Activated B cell treated with CpG ODN at 0.5 μM for 24 hours (primary cell): ENCODE data around the gene SPACA4. TPM values are rescaled to one million over a fixed set of nuclear protein-coding genes. Genes with fewer than 3 reads are reported as not detected.

Experiments
- ATAC-seq: fragments of 200-7000 bp; cut with Tn5 transposase; one replicate; pipeline ENCODE4 v1.10.0; 2021; ENCODE audit warnings: low read depth, mild to moderate bottlenecking, moderate library complexity
- CTCF ChIA-PET: fragments of 350-600 bp; sonication (Branson Sonifier 250); formaldehyde crosslinking; loops from one replicate; lab custom pipeline; 2021; ENCODE audit warnings: antibody characterized with exemption; lab: Charles Lee
- POLR2A ChIA-PET: fragments of 350-600 bp; sonication (Branson Sonifier 250); formaldehyde crosslinking; loops from one replicate; lab custom pipeline; 2021; ENCODE audit warnings: antibody characterized with exemption; lab: Charles Lee
- DNase-seq: peaks from one replicate; pipeline ENCODE4 v3.0.0; 2022
- H3K27ac Mint-ChIP-seq: one replicate; pipeline ENCODE4 v1.8.0; 2020; ENCODE audit warnings: mixed read lengths
- H3K27me3 Mint-ChIP-seq: one replicate; pipeline ENCODE4 v1.8.0; 2021; ENCODE audit warnings: mixed read lengths
- H3K36me3 Mint-ChIP-seq: one replicate; pipeline ENCODE4 v1.8.0; 2021; ENCODE audit warnings: low read depth, mixed read lengths
- H3K4me1 Mint-ChIP-seq: one replicate; pipeline ENCODE4 v1.8.0; 2021; ENCODE audit warnings: mixed read lengths
- H3K4me3 Mint-ChIP-seq: one replicate; pipeline ENCODE4 v1.8.0; 2020; ENCODE audit warnings: mild to moderate bottlenecking, mixed read lengths
- H3K9me3 Mint-ChIP-seq: one replicate; pipeline ENCODE4 v1.8.0; 2020; ENCODE audit warnings: mixed read lengths
- CTCF ChIP-seq: fragments of 200-600 bp; IDR thresholded peaks from one replicate; pipeline ENCODE4 v1.8.0; 2022; ENCODE audit warnings: antibody characterized with exemption, mild to moderate bottlenecking
- intact Hi-C: fragments of 100-400 bp; cut with micrococcal nuclease; formaldehyde crosslinking; loops from one replicate; pipeline ENCODE4 v1.15.1; 2024
- total RNA-seq: library from RNA; stranded (reverse); gene quantifications from 2 replicates; pipeline ENCODE4 v1.2.3, GENCODE V29; 2022

SPACA4 gene
- total RNA-seq, 1 donor from 2014 or later: not detected

GRCh38 chr19:48603001-48603400 is 3.5 kb upstream of the SPACA4 start:
- Mint-ChIP-seq H3K27ac (no peak overlapping the region), H3K27me3 (no peaks in the 10 kb centered on the region), H3K36me3 (no peaks in the 10 kb centered on the region), H3K4me1 (no peaks in the 10 kb centered on the region), H3K9me3 (no peaks in the 10 kb centered on the region), H3K4me3 (no peak overlapping the region)
- intact Hi-C loops: no loop called here
- ATAC-seq (no peak), DNase-seq (no peak)
- TF ChIP-seq CTCF: no peak
- ChIA-PET POLR2A (no interaction called here), CTCF (no interaction called here)

DNA sequence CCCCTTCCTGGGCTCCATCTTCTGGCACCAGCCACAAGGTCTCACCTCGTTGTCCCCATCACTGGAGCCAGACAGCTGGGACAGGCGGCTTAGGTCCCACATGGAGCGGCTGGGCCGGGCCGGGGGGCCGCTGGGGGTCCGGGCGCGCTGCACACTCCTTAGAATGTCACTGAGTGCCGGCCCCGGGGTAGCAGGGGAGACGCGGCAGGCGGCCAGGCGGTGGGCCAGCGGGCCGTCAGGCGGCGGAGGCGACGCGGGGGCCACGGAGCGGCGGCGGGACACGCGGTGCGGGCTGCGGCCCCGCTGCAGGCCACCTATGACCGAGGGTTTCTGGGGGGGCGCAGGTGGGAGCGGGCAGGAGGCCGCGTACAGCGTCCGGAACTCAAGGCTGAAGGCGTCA is 3.1 kb upstream of the SPACA4 start:
- CTCF ChIA-PET: no interaction called here

GRCh38 chr19:48603850-48604249 is 2.7 kb upstream of the SPACA4 start:
- no peaks in the 10 kb centered on the region for H3K27me3 Mint-ChIP-seq
- H3K4me1 Mint-ChIP-seq: peaks cover 4% of the 10 kb centered on the region
- intact Hi-C loops: no loop called here
- DNase-seq: no peak
- no peaks in the 10 kb centered on the region for H3K36me3 Mint-ChIP-seq
- no peak overlapping the region for H3K27ac Mint-ChIP-seq
- no peaks in the 10 kb centered on the region for H3K9me3 Mint-ChIP-seq
- no peak for ATAC-seq
- no peak for TF ChIP-seq CTCF
- ChIA-PET POLR2A (no interaction called here), CTCF (no interaction called here)
- H3K4me3 Mint-ChIP-seq: no peak overlapping the region

More for the DNA sequence above, 3.1 kb upstream of the SPACA4 start:
- ATAC-seq (no peak), DNase-seq (no peak)
- intact Hi-C loops: no loop called here
- POLR2A ChIA-PET: no interaction called here
- Mint-ChIP-seq H3K4me3 (no peak overlapping the region), H3K27me3 (no peaks in the 10 kb centered on the region), H3K4me1 (no peaks in the 10 kb centered on the region), H3K36me3 (no peaks in the 10 kb centered on the region), H3K9me3 (no peaks in the 10 kb centered on the region), H3K27ac (no peak overlapping the region)
- no peak for TF ChIP-seq CTCF

GRCh38 chr19:48607359-48607755 is 815 bp downstream of the SPACA4 start:
- H3K4me1 Mint-ChIP-seq: peaks cover 5% of the 10 kb centered on the region
- no peaks in the 10 kb centered on the region for H3K36me3 Mint-ChIP-seq
- H3K9me3 Mint-ChIP-seq: no peaks in the 10 kb centered on the region
- intact Hi-C loops: loop anchor here (5.0 kb wide), 1 partner anchor 405 kb away; no protein-coding TSS in a partner anchor
- no peak for ATAC-seq
- no peak for DNase-seq
- ChIA-PET POLR2A (interaction anchor here (0.6 kb wide), 1 partner anchor 10 kb away, joined by 7 read pairs; no protein-coding TSS in a partner anchor), CTCF (interaction anchor here (2.2 to 2.6 kb wide), 3 partner anchors 100 to 338 kb away, joined by 8 to 11 read pairs (median 10); partner anchors contain the start of gene ZNF114)
- H3K4me3 Mint-ChIP-seq: no peak overlapping the region
- no peak for TF ChIP-seq CTCF
- no peak overlapping the region for H3K27ac Mint-ChIP-seq
- no peaks in the 10 kb centered on the region for H3K27me3 Mint-ChIP-seq

DNA sequence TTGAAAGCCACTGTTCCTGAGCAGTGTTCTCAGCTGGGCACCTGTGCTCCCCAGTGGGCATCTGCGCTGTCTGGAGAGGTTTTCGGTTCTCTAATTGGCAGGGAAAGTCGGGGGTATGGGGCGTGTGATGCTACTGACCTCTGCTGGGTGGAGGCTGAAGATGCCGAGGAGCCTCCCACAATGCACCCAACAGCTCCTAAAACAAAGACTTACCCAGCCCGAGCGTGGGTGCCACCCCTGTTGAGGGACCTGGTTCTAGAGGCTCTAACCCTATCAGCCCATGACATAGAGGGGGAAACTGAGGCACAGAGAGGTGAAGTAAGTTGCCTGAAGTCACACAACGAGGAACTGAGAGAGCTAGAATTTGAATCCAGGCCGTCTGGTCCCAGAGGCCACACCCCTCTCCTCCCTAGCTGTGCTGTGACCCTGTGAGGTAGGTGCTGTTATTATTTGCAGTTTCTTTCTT is 2.3 kb downstream of the SPACA4 start:
- ATAC-seq (peak; percentile 98), DNase-seq (peak; percentile 52)
- Mint-ChIP-seq H3K36me3 (no peaks in the 10 kb centered on the region), H3K9me3 (no peaks in the 10 kb centered on the region), H3K4me1 (peaks cover 8% of the 10 kb centered on the region), H3K4me3 (peak overlapping the region; percentile 52), H3K27me3 (no peaks in the 10 kb centered on the region), H3K27ac (peak overlapping the region; percentile 59)
- intact Hi-C loops: loop anchor here (1.0 to 5.0 kb wide), 7 partner anchors 10 to 407 kb away; partner anchors contain the start of genes RPL18 and SPHK2
- ChIA-PET POLR2A (interaction anchor here (0.5 to 3.2 kb wide), 15 partner anchors 9 to 1772 kb away, joined by 3 to 56 read pairs (median 4); partner anchors contain the start of genes DBP, EMP3, RPL18 and SPHK2), CTCF (interaction anchor here (0.6 to 2.6 kb wide), 21 partner anchors 9 to 354 kb away, joined by 3 to 27 read pairs (median 4); partner anchors contain the start of genes KDELR1, RPL18, SPHK2 and ZNF114)
- no peak for TF ChIP-seq CTCF
